ENCODE data around the gene TMEM183A.
"Not testable (repeated sequence)": the region's sequence is repeated elsewhere in the genome, so short reads cannot be mapped to it uniquely, and the experiment has no call there.

TMEM183A gene

DNA sequence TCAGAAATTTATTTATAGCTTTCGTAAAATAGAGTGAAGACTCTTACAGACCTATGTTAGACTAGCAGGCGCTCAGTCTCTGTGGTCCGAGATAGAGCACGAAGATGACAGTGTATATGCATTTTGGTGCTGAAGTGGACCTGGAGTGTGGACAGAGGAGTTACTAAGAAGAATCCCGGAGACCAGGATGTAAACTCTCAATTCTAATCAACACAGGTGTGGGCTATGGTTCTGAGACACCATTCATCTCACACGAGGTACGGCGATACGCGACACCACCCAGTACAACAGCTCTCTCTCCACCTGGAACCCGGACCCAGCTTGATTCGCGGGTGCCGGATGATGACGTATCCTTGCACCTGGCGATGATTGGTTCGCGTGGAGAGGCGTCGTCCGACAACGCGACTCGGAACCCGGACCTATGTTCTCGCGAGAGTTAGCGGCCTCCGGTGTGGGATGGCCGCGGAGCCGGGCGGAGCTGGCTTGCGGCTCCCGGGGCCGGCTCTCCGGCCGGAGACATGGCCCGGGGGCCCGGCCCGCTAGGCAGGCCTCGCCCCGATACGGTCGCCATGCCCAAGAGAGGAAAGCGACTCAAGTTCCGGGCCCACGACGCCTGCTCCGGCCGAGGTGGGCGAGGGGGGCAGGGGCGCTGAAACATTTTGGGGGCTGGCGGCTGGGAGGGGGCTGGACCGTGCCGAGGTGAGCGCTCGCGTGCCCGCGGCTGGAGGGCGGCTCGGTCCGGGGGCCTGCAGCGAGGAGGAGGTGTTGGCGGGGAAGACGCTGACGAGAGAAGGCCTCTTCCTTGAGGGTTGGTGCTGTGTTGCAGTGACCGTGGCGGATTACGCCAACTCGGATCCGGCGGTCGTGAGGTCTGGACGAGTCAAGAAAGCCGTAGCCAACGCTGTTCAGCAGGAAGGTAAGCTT, at the start of gene TMEM183A:
TSS of gene TMEM183A (plus strand) at position 427 of the 924 bp plus-strand sequence. CDS start at position 519, 92 bp downstream.
- DNase-seq (ENCODE audit: low spot score), result peak; percentile 97

DNA sequence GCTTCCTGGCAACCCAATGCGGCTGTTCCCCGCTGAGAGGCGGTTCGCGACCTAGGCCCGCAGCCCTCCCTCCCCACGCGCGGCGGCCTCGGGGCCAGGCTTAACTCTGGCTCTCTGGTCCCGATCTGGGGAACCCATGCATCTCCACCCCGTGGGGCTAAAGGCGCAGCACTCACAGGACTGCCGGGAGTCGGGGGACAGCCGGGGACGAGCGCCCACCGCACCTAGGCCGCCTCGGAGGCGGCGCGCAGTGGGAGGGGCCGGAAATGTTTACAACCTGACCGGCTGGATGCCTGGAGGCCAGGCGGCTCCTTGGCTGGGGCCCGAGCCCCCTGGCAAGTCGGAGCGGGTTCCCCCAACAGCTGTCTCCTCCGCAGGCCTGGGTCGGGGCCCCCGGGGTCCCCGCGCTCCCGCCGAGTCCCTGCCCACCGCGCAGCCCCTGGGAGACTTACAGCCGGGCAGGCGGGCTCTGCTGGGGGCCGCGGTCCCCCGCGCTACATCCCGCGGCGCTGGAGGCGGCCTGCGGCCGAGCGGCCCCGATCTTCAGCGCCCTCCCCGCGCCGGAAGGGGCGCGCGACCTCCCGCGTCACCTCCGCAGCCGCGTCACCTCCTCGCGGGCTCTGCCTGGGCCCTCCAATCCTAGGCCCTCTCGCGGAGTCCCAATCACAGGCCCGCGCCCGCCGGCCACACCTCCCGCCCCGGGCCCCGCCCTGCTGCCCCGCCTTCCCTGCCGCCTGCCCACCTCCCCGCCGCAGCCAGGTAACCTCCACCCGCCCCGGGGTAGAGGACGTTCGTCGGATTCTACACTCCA, 49.2 kb upstream of the TMEM183A start, which contains the start of gene ADIPOR1:
TSS of gene ADIPOR1 (minus strand) at position 580 of the 811 bp plus-strand sequence. CDS start 7,242 bp downstream, outside the sequence.
- peak; percentile 91 for DNase-seq (ENCODE audit: low spot score)

- DNase-seq (ENCODE audit: low spot score), result no peak
Observed at GRCh38 chr1:202958544-202959275, 48.5 kb upstream of the TMEM183A start.

DNA sequence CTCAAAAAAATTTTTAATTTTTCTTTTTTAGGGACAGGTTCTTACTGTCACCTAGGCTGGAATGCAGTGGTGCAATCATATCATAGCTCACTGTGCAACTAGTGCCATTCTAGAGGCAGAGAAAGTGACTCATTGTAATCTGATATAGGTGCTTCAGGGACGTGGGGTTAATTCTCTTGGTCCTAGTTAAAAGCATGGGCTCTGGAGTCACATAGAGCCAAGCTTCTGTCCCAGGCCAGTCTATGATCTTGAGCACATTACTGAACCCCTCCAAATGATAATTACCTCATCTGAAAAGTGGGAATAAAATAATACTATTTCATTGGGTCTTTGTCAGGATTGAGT, 47.9 kb upstream of the TMEM183A start:
- DNase-seq (ENCODE audit: low spot score), result no peak

DNA sequence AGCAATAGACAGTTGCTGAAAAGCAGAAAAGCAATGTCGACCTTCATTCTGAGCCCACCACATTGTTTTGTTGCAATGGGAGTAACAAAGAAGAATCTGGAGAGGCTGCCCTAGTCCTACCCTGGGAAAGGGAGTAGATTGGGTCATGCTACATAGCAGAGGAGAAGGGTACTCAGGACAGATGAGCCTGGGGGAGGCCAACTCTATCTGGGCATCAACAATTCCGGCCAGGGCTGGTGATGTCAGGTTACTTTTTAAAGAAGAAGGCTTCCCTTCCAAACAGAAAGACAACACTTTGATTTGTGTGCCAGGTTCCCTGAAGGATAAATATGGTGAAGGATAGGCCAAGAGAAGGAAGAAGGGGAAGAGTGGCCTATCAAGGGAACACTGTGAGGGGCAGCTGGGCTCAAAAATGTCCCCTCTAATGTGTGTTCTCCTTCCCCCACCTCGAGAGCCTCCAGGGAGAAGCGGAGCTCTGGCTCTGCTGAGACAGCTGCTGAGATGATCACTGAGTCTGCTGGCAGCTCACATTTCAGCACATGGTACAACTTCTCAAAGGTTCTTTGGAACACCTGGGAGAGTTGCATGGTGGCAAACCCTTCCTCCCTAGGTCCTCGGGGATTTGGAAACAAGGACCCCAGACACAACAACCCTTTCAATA, 45.8 kb upstream of the TMEM183A start:
- no peak for DNase-seq (ENCODE audit: low spot score)

GRCh38 chr1:202964791-202965410, 42.3 kb upstream of the TMEM183A start:
- DNase-seq (ENCODE audit: low spot score), result no peak

- DNase-seq (ENCODE audit: low spot score), result no peak
Observed at GRCh38 chr1:202965422-202965821, 41.8 kb upstream of the TMEM183A start.

GRCh38 chr1:202966006-202966898, 40.9 kb upstream of the TMEM183A start:
- peak; percentile 69 for DNase-seq (ENCODE audit: low spot score)

DNA sequence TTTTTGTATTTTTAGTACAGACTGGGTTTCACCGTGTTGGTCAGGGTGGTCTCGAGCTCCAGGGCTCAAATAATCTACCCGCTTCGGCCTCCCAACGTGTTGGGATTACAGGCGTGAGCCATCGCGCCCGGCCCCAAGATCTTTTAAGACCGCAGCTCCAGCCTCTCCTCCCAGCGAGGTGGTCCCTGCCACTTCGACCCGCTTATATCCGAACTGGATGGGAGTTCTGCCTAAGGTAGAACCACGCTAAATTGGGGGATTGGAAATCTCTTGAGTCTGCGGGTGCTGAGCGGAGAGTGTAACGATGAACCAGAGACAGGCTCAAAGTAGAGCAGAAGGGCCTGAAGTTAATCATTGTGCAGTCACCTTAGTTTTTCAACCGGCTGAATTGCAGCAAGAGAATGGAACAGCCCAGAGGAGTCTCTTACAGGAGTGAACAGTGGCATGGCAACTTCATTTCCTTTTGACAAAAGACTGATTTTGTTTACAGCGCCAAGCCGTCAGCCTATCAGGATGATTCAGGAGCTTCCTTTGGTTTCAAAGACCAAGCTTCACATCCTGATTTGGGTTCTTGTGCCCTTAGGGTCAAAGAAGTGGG, 39.4 kb upstream of the TMEM183A start:
- DNase-seq (ENCODE audit: low spot score), result no peak

- no peak for DNase-seq (ENCODE audit: low spot score)
Observed at GRCh38 chr1:202968351-202968750, 38.8 kb upstream of the TMEM183A start.

DNA sequence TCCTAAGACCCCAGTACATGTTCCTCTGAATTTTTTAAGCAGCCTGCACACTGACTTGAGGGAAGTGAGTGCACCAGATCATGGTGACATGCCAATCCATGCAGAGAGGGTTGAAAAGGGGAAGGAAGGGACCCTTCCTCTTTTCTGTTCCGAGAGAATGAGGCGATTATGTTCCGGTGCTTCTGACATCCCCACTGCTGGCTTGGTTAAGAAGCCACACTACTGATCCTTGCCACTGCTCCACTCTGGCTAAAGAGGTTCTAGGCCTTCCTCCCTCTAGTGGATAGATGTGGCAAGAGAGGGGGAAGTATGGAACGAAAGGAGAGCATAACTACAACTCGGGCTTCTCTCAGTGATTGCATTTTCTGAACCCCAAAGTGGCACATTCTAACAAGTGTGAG, 38.3 kb upstream of the TMEM183A start:
- DNase-seq (ENCODE audit: low spot score), result no peak

DNA sequence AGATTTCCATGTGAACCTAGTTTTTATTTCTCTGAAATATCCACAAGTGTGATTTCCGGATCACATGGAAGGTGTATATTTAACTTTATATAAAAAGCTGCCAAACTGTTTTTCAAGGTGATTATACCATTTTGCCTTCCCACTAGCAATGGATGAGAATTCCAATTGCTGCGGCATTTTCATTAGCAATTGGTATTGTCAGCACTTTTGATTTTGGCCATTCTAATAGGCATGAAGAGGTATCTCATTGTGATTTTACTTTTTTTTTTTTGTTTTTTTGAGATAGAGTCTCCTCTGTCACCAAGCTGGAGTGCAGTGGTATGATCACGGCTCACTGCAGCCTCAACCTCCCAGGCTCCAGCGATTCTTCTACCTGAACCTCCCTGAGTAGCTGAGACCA, 35.1 kb upstream of the TMEM183A start:
- DNase-seq (ENCODE audit: low spot score), result no peak

GRCh38 chr1:202974856-202975255, 32.3 kb upstream of the TMEM183A start:
- DNase-seq (ENCODE audit: low spot score), result no peak

- DNase-seq (ENCODE audit: low spot score), result no peak
Observed at GRCh38 chr1:202976633-202977032, 30.5 kb upstream of the TMEM183A start.

DNA sequence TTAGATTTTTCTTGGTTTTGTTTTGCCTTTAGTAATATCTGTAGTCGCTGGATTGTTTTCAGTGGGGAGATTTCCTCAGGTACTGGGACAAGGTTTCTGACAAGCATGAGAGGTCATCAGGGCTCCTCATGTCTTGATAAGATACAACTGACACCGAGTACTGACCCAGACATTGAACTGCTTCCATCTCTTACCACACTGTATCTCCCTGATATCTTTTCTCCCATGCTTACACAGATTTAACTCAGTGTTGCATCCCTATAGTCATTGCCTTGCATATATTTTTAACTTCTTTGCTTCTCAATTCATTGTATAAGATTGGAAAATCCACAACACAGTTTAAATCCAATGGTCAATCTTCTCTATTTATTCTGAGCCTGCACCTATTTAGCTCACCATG, 27.7 kb upstream of the TMEM183A start:
- no peak for DNase-seq (ENCODE audit: low spot score)

- no peak for DNase-seq (ENCODE audit: low spot score)
Observed at GRCh38 chr1:202981939-202982338, 25.2 kb upstream of the TMEM183A start.

GRCh38 chr1:202982715-202983430, 24.3 kb upstream of the TMEM183A start:
- DNase-seq (ENCODE audit: low spot score), result no peak

DNA sequence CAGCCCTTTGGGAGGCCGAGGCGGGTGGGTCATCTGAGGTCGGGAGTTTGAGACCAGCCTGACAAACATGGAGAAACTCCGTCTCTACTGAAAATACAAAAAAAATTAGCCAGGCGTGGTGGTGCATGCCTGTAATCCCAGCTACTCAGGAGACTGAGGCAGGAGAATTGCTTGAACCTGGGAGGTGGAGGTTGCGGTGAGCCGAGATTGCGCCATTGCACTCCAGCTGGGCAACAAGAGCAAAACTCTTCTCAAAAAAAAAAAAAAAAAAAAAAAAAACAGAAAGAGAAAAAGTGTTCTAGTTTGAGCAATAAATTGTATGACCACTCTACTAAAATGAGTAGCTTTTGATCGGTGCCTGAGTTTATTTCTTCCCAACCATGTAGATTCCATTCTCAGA, 21.1 kb upstream of the TMEM183A start:
- DNase-seq (ENCODE audit: low spot score), result not testable (repeated sequence)

DNA sequence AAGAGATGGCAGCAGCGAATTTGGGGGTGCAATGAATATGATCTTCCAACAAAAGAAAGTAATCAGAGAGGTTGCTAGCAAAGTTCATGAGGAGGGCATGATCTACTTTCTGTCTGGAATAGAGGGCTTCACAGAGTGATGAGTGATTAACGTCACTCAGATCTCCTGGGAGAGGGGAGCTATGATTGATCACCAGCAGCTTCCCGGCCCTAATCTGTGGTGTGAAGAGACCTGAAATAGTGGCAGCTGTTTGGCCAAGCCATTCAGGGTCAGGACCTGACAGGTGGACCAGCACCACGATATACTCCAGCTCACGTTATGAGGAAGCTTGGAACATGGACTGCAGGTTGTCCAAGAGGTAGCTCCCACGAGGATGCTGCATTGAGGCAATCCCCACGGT, 19.9 kb upstream of the TMEM183A start:
- no peak for DNase-seq (ENCODE audit: low spot score)
